ENCODE results near the gene ADAT2.
"Not testable (repeated sequence)": the region's sequence is repeated elsewhere in the genome, so short reads cannot be mapped to it uniquely, and the experiment has no call there.

Gene ADAT2

DNA sequence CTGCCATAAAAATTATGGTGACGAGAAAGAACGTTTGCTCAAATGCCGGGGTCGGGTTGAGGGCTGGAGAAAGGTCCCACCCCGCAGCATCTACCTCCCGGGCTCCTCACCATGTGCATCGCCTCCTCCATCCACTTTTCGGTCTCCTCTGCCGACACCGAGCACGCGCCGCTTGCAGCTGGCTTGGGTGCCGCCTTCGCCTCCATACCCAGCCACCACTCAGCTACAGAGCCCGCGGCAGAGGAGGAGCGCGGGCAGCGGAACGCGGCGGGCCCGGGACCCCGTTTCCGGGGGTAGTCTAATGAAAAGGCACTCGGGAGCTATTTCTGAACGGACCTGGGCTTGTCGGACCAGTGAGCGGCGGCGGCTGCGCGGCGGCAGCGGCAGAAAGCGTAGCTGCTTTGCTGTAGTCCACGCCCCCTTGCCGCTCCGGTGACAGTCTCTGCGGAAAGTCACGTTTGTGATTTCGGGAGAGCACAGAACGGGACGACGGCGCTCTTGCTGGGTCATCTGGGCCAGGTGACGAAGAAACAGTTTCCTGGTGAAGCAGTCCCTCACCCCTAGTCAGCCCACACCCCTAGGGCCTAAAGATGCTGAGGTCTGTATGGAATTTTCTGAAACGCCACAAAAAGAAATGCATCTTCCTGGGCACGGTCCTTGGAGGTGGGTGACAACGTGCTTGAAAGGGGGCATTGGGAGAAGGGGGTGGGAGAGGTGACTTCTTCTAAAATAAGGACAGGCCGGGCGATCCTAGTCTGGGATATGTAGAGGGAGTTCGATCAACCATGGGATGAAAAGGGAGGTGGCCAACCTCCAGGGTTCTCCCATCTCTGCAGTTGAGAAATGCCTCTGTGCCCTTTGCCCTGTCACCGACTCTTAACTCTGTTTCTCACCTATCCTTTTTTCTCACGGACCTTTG lies at the start of gene ADAT2, which contains the start of gene PEX3:
Gene ADAT2, minus strand, starts transcription at position 243 of the 919 bp plus-strand sequence. Its CDS starts 37 bp downstream, at position 206.
Gene PEX3, plus strand, starts transcription at position 353 of the 919 bp plus-strand sequence. Its CDS starts 238 bp downstream, at position 591.
- peak; percentile 74 for DNase-seq

DNA sequence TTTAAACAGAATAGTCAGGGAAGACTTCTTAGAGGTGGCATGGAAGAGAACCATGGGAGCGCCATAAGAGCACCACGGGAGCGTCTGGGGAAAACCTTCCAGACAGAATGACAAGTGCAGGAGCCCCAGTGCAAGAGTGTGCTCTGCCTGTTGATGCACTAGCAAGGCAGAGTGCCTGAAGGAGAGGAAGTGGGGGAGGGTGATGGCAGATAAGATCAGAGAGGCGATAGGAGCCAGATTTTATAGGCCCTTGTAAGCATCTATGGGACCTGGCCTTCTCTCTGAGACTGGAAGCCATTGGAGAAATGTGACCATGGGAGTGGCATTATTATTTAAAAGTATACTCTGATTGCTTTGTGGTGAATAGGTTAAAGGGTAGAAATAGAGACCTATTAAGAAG lies 47.9 kb upstream of the ADAT2 start:
- no peak for DNase-seq

DNA sequence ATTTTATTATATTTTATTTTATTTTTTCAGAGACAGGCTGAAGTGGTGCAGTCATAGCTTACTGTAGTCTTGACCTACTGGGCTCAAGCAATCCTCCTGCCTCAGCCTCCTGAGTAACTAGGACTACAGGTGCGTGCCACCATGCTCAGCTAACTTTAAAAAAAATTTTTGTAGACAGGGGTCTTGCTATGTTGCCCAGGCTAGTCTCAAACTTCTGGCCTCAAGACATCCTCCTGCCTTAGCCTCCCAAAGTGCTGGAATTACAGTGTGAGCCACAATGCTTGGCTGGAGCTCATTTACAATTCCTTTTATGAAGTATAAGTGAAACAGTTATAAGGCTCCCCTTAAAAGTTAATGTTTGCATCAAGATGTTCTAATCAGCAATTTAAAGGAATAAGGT lies 46.5 kb upstream of the ADAT2 start:
- DNase-seq, result no peak

DNA sequence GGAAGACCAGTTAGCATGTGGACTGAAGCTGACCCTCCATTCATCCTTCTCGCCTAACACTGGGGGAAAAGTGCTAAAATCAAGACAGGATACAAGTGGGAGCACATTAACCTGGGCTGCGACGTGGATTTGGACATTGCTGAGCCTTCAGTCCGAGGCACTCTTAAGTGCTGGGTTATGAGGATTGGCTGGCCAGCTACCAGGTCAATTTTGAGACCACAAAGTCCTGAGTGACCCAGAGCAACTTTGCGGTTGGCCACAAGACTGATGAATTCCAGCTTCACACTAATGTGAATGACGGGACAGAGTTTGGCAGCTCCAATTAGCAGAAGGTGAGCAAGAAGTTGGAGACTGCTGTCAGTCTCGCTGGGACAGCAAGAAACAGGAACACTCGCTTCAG lies 40.3 kb upstream of the ADAT2 start:
- no peak for DNase-seq

DNA sequence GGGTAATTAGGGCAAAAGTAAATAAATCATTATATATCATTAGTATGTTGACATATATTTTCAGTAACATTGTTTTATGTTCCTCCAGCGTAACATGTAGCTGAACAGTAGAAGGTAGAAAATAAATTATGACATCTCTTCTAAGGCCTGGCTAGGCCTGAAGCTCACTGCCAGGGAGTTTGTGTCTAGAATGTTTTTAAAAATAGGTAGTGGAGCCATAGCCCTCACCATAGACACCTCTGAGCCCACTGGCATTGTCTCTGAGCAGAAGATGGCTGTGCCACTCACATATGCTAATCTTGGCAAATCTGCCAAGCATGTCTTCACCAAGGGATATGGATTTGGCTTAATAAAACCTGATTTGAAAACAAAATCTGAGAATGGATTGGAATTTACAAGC lies 39.7 kb upstream of the ADAT2 start:
- DNase-seq, result no peak

DNA sequence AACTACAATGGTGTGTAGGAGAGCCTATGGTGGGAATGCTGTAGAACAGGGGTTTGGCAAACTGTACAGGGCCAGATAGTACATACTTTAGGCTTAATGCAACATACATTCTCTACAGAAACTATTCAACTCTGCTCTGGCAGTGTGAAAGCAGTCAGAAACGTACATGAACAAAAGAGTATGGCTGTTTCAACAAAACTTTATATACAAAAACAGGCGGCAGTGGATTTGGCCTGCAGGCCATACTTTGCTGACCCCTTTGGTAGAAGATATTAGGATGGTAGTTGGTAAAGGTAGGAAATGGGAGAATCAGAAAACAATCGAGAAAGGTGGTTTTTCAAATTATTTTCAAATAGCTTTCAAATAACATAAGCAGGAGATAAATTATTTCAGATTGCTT lies 36.3 kb upstream of the ADAT2 start:
- no peak for DNase-seq

DNA sequence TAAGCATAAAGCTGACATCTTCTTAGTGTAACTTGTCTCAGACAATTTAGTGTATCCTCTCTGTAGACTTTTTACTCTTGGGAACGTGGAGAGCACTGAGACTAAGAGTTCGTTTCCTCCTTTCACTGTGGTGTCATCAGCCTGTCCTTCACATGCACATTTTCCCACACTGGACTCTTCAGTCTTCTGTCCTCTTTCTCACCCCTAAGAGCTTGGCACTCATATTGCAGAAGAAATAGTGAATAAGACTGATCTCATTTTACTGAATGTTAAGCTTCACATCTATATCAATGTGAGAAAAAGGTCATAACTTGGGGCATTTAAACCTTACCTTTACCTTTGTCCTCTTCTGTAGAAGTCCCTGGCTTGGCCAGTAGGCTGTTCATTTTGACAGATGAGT lies 35.5 kb upstream of the ADAT2 start:
- DNase-seq, result no peak

DNA sequence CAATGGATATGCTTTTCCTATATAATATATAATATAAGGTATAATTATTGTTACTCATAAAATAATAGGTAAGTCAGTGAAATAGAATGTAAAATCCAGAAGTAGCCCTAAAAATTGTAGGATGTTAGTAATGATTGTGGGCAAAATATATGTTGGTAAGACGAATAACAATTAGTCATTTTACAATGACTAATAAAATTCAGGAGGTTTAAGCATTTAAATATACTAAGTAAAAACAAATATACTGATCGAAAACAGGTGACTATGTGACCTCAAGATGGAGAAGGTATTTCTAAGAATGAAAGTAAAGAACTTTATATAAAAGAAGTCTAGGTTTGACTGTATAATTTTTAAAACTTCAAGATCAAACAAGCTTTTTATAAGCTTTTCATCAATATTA lies 32.1 kb upstream of the ADAT2 start:
- DNase-seq, result no peak

DNA sequence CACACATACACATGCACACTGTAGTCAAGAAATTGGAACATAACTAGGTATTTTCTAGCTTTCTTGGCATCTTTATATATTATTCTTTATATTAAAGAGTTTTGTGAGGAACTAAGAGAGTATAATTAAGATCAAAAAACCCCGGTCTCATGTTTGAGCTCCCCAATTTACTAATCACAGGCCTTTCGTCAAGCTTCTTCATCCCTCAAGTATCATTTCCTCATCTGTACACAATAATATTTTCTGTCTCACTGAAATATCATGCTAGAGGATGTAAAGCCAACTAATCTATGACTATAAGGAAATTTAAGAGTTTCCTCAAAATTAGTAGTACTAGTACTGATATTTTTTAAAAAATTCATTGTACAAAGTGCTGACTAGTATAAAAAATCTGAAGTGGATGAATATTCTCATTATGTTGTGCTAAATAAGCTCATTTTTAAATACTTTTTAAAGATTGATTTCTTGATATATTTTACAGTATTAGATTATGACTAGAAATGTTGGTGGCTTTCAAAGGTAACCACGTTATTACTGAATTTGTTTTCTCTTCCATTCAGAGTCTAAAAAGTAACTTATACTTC lies 28.1 kb upstream of the ADAT2 start:
- no peak for DNase-seq

DNA sequence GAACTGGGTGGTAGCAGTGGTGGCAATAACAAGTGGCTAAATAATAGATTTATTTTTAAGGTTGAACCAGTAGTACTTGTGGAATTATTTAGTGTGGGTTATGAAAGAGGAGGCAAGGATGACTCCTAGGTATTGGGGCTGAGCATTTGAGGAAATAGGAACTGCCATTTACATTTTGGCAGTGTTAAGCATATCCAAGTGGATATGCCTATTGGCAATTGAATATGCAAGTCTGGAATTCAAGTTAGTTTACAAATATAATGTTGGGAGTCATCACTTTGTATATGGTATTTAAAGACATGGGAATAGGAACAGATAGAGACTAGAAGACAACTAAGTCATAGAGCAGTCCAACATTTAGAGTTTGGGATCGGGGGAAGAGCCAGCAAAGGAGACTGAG lies 26.1 kb upstream of the ADAT2 start:
- no peak for DNase-seq

DNA sequence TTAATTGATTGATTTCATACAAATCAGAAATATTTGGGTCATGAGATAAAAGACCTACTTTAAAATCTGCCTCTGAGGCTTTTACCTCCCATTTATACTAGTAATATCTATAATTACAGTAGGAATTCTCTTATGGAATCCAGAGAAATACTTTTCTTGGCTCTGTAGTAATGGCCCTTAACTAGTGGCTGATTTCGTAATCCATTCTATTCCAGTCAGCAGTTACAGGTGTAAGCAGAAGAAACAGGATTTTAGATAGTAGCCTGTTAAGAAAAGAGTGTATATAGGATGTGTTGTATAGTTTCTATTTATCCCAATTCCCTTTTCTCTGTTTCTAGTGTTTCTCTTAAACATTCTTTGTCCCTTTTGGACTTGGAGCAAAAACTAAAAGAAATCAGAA lies 21.3 kb upstream of the ADAT2 start:
- no peak for DNase-seq

DNA sequence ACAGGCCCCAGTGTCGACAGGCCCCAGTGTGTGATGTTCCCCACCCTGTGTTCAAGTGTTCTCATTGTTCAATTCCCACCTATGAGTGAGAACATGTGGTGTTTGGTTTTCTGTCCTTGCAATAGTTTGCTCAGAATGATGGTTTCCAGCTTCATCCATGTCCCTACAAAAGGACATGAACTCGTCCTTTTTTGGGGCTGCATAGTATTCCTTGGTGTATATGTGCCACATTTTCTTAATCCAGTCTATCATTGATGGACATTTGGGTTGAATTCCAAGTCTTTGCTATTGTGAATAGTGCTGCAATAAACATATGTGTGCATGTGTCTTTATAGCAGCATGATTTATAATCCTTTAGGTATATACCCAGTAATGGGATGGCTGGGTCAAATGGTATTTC lies 18.3 kb upstream of the ADAT2 start:
- not testable (repeated sequence) for DNase-seq

DNA sequence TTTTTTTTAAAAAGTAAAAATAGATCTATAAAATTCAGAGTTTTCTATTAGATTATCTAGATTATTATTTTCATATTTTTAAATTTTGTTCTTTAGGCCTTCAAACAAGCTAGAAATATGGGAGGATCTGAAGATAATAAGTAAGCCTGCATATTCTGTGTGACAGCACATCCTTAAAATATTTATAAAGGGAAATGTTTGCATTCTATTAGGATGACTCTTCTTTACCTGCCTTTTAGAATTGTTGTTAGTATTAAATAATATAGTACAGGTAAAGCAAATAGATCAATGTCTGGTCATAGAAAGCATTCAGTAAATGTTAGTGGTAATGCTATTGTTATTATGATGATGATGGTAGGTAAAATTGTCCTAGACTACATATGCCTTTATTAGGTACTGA lies 17.5 kb upstream of the ADAT2 start:
- no peak for DNase-seq

DNA sequence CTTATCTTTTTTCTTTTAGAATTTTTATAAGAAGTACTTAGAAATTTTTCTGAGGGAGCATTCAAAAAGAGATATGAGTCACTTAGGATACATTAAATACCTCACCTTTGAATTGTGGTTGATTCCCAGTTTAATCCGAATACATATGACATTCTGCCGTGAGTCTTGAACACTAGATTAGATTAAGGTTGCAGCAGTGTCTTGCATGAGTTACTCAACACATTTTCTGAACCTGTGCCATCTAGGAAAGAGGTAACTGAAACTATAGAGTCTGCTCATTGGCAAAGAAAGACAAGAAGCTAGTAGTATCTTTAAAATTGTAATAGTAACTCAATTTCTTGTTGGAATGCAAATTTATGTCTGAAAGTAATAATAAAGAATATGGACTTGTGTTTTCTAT lies 15.1 kb upstream of the ADAT2 start:
- DNase-seq, result no peak

DNA sequence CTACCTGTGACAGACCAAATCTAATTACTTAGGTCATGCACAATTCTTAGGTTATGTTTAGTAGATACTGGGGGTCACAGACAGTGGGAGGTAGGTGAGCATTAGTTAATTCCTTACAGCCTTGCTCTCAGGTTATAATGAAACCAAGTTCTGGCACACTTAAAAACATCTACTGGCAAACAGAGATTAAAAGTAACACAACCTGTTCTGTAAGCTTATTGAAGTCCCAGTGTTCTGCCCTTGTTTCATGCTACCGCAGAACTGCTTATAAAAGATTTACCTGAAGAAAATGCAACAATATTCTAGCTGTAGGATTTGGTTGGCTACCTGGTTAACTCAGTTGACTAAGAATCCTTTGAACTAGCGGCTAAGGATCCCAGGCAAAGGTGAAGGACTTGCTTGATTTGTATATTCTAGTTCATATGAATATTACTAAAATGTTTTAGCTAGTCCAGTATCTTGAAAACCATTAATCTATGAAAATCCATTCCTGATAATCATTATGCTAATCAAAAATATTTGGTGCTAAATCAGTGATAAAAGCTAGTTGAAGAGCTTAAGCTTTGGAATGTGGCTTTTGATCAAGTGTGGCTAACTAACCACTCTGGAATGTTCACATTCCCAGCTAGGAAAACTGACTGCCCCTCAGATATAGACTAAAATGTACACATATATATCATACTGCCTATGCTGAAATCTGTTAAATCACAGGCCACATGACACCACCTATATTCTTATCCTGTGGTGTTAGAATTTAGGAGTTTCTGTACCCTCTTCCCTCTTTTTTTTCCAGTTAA lies 7.3 kb upstream of the ADAT2 start:
- no peak for DNase-seq

DNA sequence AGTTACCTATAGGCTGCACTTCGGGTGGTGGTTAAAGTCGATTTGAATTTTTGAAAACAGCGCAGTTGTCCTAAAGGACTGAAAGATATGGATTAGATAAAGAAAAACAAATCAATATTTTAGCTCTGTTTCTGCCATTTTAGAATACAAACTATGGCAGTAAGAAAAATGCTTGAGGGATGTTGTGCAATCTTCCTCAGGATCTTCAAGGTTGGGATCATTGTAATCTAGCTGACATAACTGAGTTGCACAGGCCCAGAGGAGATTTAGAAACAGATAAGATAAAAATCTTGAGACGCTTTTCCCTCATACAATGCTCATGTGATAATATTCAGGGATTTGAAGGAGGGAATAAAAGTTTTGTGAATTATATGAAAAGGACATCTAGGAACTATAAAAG lies 1.0 kb upstream of the ADAT2 start:
- DNase-seq, result no peak

DNA sequence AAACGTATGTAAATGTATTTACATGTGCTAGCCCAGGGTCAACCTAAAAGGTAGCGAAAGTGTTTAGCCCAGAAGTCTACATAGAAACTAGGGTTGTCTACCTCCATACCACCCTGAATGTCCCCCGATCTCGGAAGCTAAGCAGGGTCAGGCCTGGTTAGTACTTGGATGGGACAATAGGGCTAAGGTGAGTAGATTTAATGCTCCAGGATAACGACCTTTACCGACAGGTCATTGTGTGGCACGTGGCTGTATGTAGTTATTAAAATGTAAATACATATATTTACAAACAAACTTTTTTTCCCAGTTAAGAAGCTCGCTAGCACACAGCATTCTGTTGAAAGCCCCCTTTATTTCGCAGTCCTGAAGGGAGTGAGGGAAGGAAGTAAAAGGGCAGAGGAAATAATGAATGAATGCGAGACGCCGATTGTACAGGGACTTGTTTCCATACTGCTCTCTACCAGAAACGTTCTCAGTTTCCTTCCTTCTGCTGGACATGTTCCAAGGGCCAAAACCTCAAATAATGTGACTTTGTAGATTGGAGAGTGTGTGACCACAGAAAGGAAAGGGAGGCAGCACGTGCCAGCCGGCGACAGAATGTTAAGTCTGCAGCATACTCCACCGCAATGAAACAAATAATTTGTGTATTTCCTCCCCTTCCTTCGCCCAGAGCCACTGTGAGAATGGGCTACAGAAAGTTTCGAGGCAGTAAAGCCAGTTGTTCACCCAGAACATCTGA lies 612 bp downstream of the ADAT2 start:
- DNase-seq, result no peak

DNA sequence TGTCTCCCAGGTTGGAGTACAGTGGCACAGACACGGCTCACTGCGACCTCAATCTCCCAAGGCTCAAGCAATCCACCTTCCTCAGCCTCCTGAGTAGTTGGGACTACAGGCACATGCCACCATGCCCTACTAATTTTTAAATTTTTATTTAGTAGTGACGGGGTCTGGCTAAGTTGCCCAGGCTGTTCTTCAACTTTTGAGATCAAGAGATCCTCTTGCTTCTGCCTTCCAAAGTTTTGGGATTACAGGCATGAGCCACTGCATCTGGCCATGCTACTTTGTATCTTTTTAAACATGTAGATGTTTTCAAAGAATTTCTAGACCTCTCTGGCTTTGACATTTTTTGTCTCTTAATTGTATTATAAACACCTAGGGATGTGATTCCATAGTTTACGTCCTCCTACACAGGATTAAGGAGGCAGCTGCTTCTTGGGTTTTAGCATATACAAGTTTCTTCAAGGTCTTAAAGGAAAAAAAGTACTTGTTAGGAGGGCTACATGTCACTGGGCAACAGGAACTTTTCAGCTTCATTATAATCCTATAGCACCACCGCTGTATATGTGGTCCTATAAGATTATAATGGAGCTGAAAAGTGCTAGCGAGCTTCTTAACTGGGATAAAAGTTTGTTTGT lies 1.3 kb downstream of the ADAT2 start:
- DNase-seq, result no peak

DNA sequence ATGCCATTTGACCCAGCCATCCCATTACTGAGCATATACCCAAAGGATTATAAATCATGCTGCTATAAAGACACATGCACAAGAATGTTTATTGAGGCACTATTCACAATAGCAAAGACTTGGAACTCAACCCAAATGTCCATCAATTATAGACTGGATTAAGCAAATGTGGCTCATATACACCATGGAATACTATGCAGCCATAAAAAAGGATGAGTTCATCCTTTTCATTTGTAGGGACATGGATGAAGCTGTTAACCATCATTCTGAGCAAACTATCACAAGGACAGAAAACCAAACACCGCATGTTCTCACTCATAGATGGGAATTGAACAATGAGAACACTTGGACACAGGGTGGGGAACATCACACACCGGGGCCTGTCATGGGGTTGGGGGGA lies 2.6 kb downstream of the ADAT2 start:
- not testable (repeated sequence) for DNase-seq

DNA sequence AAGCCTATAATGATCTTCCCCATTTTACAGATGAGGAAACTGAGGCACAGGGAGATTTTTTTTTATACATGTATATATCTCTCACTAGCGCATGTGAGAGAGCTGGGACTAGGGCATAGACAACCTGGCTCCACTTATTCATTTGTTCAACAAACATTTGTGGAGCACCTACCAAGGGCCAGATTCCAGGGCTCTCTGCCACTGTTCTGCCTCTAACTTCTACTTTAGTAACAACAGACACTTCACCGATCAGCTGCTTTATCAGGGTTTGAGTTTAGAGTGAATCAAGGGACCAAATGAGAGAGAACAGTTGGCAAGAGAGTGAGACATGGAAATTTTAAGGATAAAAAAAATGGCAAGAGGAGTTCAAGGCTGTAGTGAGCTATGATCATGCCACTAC lies 7.4 kb downstream of the ADAT2 start:
- DNase-seq, result no peak

DNA sequence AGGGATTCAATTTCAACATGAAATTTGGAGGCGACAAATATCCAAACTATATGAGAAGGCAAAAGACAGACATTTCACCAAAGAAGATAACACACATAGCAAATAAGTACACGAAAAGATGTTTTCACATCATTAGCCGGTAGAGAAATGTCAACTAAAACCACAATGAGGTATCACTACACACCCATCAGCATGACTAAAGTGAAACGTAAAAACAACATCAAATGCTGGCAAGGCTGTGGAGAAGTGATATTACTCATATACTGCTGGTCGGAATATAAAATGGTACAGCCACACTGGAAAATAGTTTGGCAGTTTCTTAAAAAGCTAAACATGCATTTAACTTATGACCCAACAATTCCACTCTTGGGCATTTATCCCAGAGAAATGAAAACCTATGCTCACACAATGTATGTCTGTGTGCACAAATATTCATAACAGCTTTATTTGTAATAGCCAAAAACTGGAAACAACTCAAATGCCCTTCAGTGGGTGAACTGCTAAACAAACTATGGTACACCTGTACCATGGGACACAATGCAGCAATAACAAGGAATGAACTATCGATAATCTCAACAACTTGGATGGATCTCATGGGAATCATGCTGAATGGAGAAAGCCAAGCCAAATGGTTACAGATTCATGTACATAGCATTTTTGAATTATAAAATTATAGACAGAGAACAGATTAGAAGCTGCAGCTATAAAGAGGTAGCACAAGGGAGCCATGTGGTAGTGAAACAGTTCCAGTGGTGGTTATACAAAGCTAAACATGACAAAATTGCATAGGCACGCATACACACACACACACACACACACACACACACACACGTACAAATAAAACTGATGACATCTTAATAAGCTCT lies 8.6 kb downstream of the ADAT2 start:
- no peak for DNase-seq
